Hepatocyte (in vitro differentiated cells): ENCODE results near the gene ARL13B.

Experiments used
- EZH2 ChIP-seq: fragments of 200-600 bp; sonication (generic); IDR thresholded peaks from 2 replicates; pipeline ENCODE4 v1.6.1; 2016; ENCODE audit warnings: antibody characterized with exemption, mild to moderate bottlenecking, borderline replicate concordance
- EZH2phosphoT487 ChIP-seq: fragments of 200-600 bp; sonication (generic); IDR thresholded peaks from one replicate; pipeline ENCODE4 v1.6.1; 2018; ENCODE audit warnings: antibody characterized with exemption, mild to moderate bottlenecking, low read depth, moderate library complexity; ENCODE audit not compliant: unreplicated experiment, severe bottlenecking

DNA sequence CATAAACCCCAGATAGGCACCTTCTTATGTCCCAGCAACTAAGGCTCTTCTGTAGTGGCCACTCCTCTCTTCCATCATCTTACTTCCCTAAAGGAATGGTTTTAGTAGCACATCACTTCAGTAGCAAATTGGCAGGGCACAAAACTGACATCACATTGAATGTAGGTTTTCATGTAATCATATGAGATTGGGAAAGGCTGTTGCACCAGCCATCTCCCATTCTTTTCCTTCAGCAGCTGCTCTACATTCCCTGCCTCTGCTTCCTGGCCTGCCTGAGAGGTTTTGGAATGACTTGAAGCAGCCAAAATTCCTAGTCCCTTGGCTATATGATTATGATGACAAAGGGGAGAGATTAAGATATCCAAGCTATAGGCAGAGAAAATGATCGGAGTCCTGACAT is 119.4 kb downstream of the ARL13B start:
- TF ChIP-seq EZH2 (no peak), EZH2phosphoT487 (no peak)
